HEK293 (cell line): Measurements from ENCODE around the gene AQP1.

Experiments
- ZNF558 ChIP-seq: fragments of 450-650 bp; formaldehyde crosslinking; IDR thresholded peaks from 2 replicates; pipeline ENCODE4 v1.5.1; 2016; ENCODE audit warnings: missing biosample characterization, missing genetic modification characterization
- ZNF792 ChIP-seq: fragments of 450-650 bp; formaldehyde crosslinking; IDR thresholded peaks from 2 replicates; pipeline ENCODE4 v1.5.1; 2016; ENCODE audit warnings: missing biosample characterization, missing genetic modification characterization
- ZSCAN18 ChIP-seq: fragments of 450-650 bp; formaldehyde crosslinking; IDR thresholded peaks from 2 replicates; pipeline ENCODE4 v1.5.1; 2016; ENCODE audit warnings: missing biosample characterization, missing genetic modification characterization
- TF ChIP-seq, protein P1 (sequence below): fragments of 450-650 bp; formaldehyde crosslinking; IDR thresholded peaks from 2 replicates; pipeline ENCODE4 v1.5.1; 2016; ENCODE audit warnings: missing biosample characterization, missing genetic modification characterization
- TF ChIP-seq, protein P2 (sequence below): fragments of 450-650 bp; formaldehyde crosslinking; IDR thresholded peaks from 2 replicates; pipeline ENCODE4 v1.5.1; 2016; ENCODE audit warnings: missing biosample characterization, missing genetic modification characterization, low read depth

DNA sequence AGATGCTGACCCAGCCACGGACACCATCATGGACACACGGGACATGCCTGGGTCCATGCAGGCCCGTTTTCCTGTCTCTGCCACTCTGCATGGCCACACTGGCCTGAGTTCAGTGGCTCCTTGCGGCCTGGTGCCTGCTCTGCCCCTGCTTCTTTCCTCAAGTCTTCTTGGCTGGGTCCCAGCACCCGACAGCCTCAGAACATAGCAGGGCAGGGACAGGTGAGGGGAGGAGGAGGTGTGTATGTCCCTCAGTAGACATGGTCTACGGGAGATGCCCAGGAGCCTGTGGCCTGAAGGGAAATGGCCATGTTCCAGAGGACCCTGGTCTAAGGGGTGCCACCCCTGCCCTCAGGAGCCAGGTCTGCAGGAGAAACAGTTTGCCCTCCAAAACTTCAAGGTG lies 2.2 kb upstream of the AQP1 start:
- TF ChIP-seq, protein P1, sequence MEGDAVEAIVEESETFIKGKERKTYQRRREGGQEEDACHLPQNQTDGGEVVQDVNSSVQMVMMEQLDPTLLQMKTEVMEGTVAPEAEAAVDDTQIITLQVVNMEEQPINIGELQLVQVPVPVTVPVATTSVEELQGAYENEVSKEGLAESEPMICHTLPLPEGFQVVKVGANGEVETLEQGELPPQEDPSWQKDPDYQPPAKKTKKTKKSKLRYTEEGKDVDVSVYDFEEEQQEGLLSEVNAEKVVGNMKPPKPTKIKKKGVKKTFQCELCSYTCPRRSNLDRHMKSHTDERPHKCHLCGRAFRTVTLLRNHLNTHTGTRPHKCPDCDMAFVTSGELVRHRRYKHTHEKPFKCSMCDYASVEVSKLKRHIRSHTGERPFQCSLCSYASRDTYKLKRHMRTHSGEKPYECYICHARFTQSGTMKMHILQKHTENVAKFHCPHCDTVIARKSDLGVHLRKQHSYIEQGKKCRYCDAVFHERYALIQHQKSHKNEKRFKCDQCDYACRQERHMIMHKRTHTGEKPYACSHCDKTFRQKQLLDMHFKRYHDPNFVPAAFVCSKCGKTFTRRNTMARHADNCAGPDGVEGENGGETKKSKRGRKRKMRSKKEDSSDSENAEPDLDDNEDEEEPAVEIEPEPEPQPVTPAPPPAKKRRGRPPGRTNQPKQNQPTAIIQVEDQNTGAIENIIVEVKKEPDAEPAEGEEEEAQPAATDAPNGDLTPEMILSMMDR (tag by site-specific recombination) = no peak
- TF ChIP-seq ZNF792 (tag by site-specific recombination) = no peak
- no peak for TF ChIP-seq ZNF558
- no peak for TF ChIP-seq ZSCAN18 (tag by site-specific recombination)
- TF ChIP-seq, protein P2, sequence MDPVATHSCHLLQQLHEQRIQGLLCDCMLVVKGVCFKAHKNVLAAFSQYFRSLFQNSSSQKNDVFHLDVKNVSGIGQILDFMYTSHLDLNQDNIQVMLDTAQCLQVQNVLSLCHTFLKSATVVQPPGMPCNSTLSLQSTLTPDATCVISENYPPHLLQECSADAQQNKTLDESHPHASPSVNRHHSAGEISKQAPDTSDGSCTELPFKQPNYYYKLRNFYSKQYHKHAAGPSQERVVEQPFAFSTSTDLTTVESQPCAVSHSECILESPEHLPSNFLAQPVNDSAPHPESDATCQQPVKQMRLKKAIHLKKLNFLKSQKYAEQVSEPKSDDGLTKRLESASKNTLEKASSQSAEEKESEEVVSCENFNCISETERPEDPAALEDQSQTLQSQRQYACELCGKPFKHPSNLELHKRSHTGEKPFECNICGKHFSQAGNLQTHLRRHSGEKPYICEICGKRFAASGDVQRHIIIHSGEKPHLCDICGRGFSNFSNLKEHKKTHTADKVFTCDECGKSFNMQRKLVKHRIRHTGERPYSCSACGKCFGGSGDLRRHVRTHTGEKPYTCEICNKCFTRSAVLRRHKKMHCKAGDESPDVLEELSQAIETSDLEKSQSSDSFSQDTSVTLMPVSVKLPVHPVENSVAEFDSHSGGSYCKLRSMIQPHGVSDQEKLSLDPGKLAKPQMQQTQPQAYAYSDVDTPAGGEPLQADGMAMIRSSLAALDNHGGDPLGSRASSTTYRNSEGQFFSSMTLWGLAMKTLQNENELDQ (tag by site-specific recombination) = no peak
